Measurements from ENCODE around the gene TBC1D2. TPM values are rescaled to one million over a fixed set of nuclear protein-coding genes. Genes with fewer than 3 reads are reported as not detected.

Gene TBC1D2
- total RNA-seq, 1 experiment from 2014 or later: 11.1 TPM

DNA sequence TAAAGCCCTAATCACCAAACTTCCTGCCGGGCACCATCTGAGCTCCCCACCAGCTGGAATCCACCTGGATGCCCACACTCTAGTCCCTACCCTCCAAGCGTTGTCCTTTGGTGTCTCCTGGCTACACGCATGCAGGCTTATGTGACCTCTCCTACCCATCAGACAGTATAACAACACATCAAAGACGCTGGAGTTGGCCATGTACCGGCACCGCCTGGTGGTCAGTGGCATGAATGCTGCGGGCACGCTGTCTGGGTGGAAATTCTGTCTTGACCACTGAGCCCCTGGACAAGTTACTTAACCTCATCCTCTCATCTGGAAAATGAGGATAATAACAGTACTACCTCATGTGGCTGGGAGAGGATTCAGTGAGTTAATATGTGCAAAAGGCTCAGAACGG, 39.6 kb downstream of the TBC1D2 start:
- peak; percentile 54 for DNase-seq (ENCODE audit: low spot score)
- POLR2A ChIA-PET: no interaction called here
- TF ChIP-seq CTCF (IDR thresholded peaks at IDR 0.05): peak; percentile 28; the same call in 1 of the 2 replicates
- no peak for TF ChIP-seq ZBTB21 (CRISPR knock-in tag; IDR thresholded peaks at IDR 0.05; ENCODE audit: borderline replicate concordance)
- H3K27ac Mint-ChIP-seq: peak overlapping the region; percentile 67
- peaks cover 45% of the 10 kb centered on the region for H3K4me1 Mint-ChIP-seq
- peak; percentile 11 for ATAC-seq
- CTCF ChIA-PET: interaction anchor here (1.2 to 2.0 kb wide), 4 partner anchors 10 to 142 kb away, joined by 3 to 8 read pairs (median 4); no protein-coding TSS in a partner anchor
- H3K4me3 Mint-ChIP-seq: no peak overlapping the region
- H3K27me3 Mint-ChIP-seq (ENCODE audit: low read depth): no peaks in the 10 kb centered on the region
- H3K36me3 Mint-ChIP-seq: peaks cover 27% of the 10 kb centered on the region
- H3K9me3 Mint-ChIP-seq: no peaks in the 10 kb centered on the region

DNA sequence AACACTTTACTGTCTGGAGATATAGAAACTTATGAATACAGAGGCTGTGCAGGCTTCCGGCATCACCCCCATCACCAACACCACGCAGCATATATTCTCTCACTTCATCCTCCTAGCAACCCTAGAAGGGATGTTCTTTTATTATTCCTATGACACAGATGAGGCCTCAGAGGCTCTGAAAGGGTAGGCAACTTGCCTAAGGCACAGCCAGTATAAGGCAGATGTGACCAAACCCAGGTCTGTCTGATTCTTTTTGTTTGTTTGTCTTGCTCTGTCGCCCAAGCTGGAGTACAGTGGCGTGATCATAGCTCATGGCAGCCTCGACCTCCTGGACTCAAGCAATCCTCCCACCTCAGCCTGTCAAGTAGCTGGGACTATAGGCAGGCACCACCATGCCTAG, 40.2 kb downstream of the TBC1D2 start:
- ATAC-seq: no peak
- Mint-ChIP-seq H3K36me3 (peaks cover 23% of the 10 kb centered on the region), H3K9me3 (no peaks in the 10 kb centered on the region), H3K4me3 (no peak overlapping the region), H3K4me1 (peaks cover 41% of the 10 kb centered on the region), H3K27ac (no peak overlapping the region), H3K27me3 (ENCODE audit: low read depth) (no peaks in the 10 kb centered on the region)
- CTCF ChIA-PET: interaction anchor here (0.6 to 2.0 kb wide), 4 partner anchors 9 to 141 kb away, joined by 3 to 8 read pairs (median 4); no protein-coding TSS in a partner anchor
- TF ChIP-seq ZNF425 (CRISPR knock-in tag; conservative IDR thresholded peaks at IDR 0.05) (no peak), PRDM15 (CRISPR knock-in tag; IDR thresholded peaks at IDR 0.05) (no peak), SP1 (CRISPR knock-in tag; conservative IDR thresholded peaks at IDR 0.05) (no peak), NFATC4 (CRISPR knock-in tag; IDR thresholded peaks at IDR 0.05) (no peak), MXD4 (CRISPR knock-in tag; IDR thresholded peaks at IDR 0.05; ENCODE audit: borderline replicate concordance) (no peak), FOXJ3 (CRISPR knock-in tag; IDR thresholded peaks at IDR 0.05; ENCODE audit: borderline replicate concordance) (no peak), GTF2I (CRISPR knock-in tag; conservative IDR thresholded peaks at IDR 0.05) (no peak), KAT7 (CRISPR knock-in tag; IDR thresholded peaks at IDR 0.05; ENCODE audit: borderline replicate concordance) (no peak), IRF2 (CRISPR knock-in tag; IDR thresholded peaks at IDR 0.05; ENCODE audit: borderline replicate concordance, low read depth) (no peak), ZNF232 (CRISPR knock-in tag; IDR thresholded peaks at IDR 0.05) (no peak), ATF6 (CRISPR knock-in tag; IDR thresholded peaks at IDR 0.05) (no peak), ZNF219 (CRISPR knock-in tag; IDR thresholded peaks at IDR 0.05; ENCODE audit: borderline replicate concordance) (no peak), MYBL2 (CRISPR knock-in tag; IDR thresholded peaks at IDR 0.05) (no peak), ZNF281 (CRISPR knock-in tag; IDR thresholded peaks at IDR 0.05) (no peak), PRRX2 (CRISPR knock-in tag; IDR thresholded peaks at IDR 0.05) (no peak)
- TF ChIP-seq, protein P1, sequence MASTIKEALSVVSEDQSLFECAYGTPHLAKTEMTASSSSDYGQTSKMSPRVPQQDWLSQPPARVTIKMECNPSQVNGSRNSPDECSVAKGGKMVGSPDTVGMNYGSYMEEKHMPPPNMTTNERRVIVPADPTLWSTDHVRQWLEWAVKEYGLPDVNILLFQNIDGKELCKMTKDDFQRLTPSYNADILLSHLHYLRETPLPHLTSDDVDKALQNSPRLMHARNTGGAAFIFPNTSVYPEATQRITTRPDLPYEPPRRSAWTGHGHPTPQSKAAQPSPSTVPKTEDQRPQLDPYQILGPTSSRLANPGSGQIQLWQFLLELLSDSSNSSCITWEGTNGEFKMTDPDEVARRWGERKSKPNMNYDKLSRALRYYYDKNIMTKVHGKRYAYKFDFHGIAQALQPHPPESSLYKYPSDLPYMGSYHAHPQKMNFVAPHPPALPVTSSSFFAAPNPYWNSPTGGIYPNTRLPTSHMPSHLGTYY (CRISPR knock-in tag; IDR thresholded peaks at IDR 0.05): no peak
- TF ChIP-seq, protein P2, sequence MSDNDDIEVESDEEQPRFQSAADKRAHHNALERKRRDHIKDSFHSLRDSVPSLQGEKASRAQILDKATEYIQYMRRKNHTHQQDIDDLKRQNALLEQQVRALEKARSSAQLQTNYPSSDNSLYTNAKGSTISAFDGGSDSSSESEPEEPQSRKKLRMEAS (CRISPR knock-in tag; IDR thresholded peaks at IDR 0.05): no peak
- POLR2A ChIA-PET: no interaction called here
- DNase-seq (ENCODE audit: low spot score): no peak

Measured in WTC11 (cell line).